Esophagus squamous epithelium (tissue), 5 donors: ENCODE measurements around the gene GALNT14. TPM values are rescaled to one million over a fixed set of nuclear protein-coding genes. Genes with fewer than 3 reads are reported as not detected.

Experiments used
- DNase-seq: peaks from one replicate; lab custom pipeline; 2025; lab: John Stamatoyannopoulos, UW
- H3K27ac ChIP-seq, 4 donors: fragments of 200-600 bp; sonication (generic); one replicate each; pipeline ENCODE4 v1.5.1; 2016 to 2019; ENCODE audit warnings: mild to moderate bottlenecking in 1 of 4
- H3K27me3 ChIP-seq, 4 donors: fragments of 200-600 bp; sonication (generic); 1 replicate in 3 of 4; 2 replicates in 1 of 4; pipeline versions ENCODE4 v1.5.1 to v1.6.0; 2017 to 2021; ENCODE audit warnings: antibody characterized with exemption in 1 of 4
- H3K36me3 ChIP-seq, 3 donors: fragments of 200-600 bp; sonication (generic); one replicate each; pipeline ENCODE4 v1.5.1; 2016 to 2019
- H3K4me1 ChIP-seq, 3 donors: fragments of 200-600 bp; sonication (generic); one replicate each; pipeline ENCODE4 v1.5.1; 2017 to 2019
- H3K4me3 ChIP-seq, 4 donors: fragments of 200-600 bp; sonication (generic); 1 replicate in 3 of 4; 2 replicates in 1 of 4; pipeline ENCODE4 v1.5.1; 2016 to 2019; ENCODE audit warnings: mild to moderate bottlenecking in 2 of 4, moderate library complexity in 1 of 4
- H3K9me3 ChIP-seq, 3 donors: fragments of 200-600 bp; sonication (generic); one replicate each; pipeline ENCODE4 v1.5.1; 2016 to 2019
- POLR2A ChIP-seq, 4 donors: fragments of 450-650 bp; IDR thresholded peaks; one replicate each; pipeline ENCODE4 v1.6.1; 2017; ENCODE audit warnings: antibody characterized with exemption in 4 of 4, mild to moderate bottlenecking in 4 of 4, moderate library complexity in 3 of 4
- WGBS, 2 donors: methylation state at CpG; one replicate each; pipeline ENCODE4 v1.1.5; 2018; 5-methylcytosine and 5-hydroxymethylcytosine counted together
- intact Hi-C: fragments of 100-400 bp; cut with DNase I; formaldehyde crosslinking; loops from one replicate; pipeline ENCODE4 v1.15.0; 2022
- total RNA-seq, 4 donors: library from RNA; depleted of rRNA; stranded (reverse); fragments of >200 nt; gene quantifications; one replicate each; pipeline ENCODE4 v1.1.0, GENCODE V29; 2016
- TF ChIP-seq, protein P1 (sequence below), 6 experiments: fragments of 450-650 bp in 4 of 6; fragments of 200-600 bp in 2 of 6; sonication (generic) in 2 of 6; IDR thresholded peaks; one replicate each; pipeline ENCODE4 v1.5.1; 2016 to 2019; ENCODE audit warnings: antibody characterized with exemption in 6 of 6, mild to moderate bottlenecking in 4 of 6, moderate library complexity in 4 of 6
- donor health status: DM: yes; HTN: yes; CAD: no.

GALNT14 gene
- total RNA-seq, 4 donors from 2014 or later: 18.6 to 29.0 (median 21.3) TPM

DNA sequence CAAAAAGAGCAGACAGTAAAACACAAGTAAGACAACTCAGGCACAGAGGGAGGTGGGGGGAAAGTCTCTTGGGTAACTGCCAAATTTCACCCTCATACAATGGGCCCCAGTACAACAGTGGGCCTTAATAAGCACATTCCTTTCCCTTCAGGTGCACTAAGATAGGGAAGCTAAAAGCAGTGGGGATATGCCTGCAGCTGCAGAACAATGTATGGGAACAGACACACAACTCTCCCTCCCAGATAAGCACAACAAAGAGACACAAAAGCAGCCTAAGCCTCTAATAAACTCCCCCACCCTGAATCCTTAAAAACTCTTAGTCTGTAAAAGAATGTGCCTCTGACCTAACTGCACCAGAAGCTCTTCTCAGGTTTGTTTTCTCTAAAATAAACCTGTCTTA is 24.5 kb downstream of the GALNT14 start:
- Histone ChIP-seq H3K4me1 (no peaks in the 10 kb centered on the region), H3K27me3 (no peaks in the 10 kb centered on the region), H3K9me3 (no peaks in the 10 kb centered on the region), H3K4me3 (no peak overlapping the region), H3K36me3 (no peaks in the 10 kb centered on the region), H3K27ac (no peak overlapping the region)
- DNase-seq: no peak
- no peak for TF ChIP-seq POLR2A (IDR thresholded peaks at IDR 0.05)
- TF ChIP-seq, protein P1, sequence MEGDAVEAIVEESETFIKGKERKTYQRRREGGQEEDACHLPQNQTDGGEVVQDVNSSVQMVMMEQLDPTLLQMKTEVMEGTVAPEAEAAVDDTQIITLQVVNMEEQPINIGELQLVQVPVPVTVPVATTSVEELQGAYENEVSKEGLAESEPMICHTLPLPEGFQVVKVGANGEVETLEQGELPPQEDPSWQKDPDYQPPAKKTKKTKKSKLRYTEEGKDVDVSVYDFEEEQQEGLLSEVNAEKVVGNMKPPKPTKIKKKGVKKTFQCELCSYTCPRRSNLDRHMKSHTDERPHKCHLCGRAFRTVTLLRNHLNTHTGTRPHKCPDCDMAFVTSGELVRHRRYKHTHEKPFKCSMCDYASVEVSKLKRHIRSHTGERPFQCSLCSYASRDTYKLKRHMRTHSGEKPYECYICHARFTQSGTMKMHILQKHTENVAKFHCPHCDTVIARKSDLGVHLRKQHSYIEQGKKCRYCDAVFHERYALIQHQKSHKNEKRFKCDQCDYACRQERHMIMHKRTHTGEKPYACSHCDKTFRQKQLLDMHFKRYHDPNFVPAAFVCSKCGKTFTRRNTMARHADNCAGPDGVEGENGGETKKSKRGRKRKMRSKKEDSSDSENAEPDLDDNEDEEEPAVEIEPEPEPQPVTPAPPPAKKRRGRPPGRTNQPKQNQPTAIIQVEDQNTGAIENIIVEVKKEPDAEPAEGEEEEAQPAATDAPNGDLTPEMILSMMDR (IDR thresholded peaks at IDR 0.05): no peak
- intact Hi-C loops: no loop called here

DNA sequence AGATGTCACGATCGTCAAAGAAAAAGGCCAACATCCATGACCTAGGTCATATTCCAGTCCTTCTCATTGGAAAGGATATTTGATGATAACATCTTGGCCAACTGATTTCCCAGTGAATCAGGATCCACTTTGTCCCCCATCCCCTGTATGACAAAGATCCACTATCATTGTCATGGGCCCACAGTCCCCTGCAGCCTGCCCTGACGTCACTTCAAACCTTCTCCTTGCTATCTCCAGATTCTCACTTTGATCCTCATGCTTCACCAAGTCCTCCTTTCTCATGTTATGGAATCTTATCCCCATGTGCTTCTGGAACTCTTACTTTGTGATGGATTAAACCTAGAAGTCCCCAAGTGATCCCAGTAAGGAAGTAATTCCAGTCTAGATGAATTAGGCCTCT is 25.7 kb downstream of the GALNT14 start:
- no peak overlapping the region for H3K27ac ChIP-seq
- no peaks in the 10 kb centered on the region for H3K27me3 ChIP-seq
- WGBS, 2 donors: 87 to 93% methylated on average over 3 of the region's 3 CpGs
- TF ChIP-seq, protein P1 (IDR thresholded peaks at IDR 0.05): no peak
- TF ChIP-seq POLR2A (IDR thresholded peaks at IDR 0.05): no peak
- no peak overlapping the region for H3K4me3 ChIP-seq
- no peaks in the 10 kb centered on the region for H3K4me1 ChIP-seq
- H3K36me3 ChIP-seq: no peaks in the 10 kb centered on the region
- DNase-seq: no peak
- intact Hi-C loops: no loop called here
- no peaks in the 10 kb centered on the region for H3K9me3 ChIP-seq

DNA sequence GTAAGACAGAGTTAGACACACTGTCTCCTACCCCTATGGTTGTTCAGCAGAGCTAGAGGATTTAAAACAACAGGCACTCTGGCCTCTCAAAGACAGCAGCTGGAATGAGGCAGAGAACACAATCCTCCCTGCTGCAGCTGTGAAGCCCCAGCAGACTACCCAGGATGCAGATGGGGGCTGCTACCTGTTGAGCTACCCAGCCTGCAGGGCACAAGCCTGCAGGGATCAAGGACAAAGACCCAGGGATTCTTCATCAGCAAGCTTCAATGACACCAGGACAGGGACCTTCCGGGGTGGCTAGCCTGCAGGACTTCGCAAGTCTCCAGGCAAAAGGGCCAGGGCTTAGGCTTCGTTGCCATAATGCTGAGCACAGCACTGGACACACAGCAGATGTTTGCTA is 27.2 kb downstream of the GALNT14 start:
- 76% methylated on average over 3 of the region's 3 CpGs; no CpG with 5 or more reads in 1 of the 2 donors for WGBS, 2 donors
- TF ChIP-seq, protein P1 (IDR thresholded peaks at IDR 0.05): no peak
- no peak for TF ChIP-seq POLR2A (IDR thresholded peaks at IDR 0.05)
- Histone ChIP-seq H3K9me3 (no peaks in the 10 kb centered on the region), H3K27me3 (no peaks in the 10 kb centered on the region), H3K4me1 (no peaks in the 10 kb centered on the region), H3K27ac (no peak overlapping the region), H3K36me3 (no peaks in the 10 kb centered on the region), H3K4me3 (no peak overlapping the region)
- no peak for DNase-seq
- intact Hi-C loops: no loop called here

DNA sequence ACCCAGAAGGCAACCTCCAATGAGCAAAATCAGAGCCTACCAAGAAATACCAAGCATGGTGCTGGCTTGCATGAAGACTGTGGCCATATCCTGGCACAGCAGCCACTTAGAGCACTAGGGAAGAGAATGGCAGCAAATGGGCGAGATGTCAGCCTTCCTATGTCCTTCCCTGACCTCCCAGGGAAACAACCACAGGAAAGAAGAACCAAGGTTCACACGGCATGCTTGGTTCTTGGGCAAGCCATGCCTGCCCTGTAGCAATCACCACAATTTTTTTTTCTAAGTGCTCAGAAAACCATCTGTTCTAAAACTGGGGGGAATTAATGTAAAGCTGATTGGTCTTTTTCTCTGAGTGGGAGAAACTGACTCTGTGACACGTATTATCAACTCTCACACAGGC is 27.8 kb downstream of the GALNT14 start:
- Histone ChIP-seq H3K4me3 (no peak overlapping the region), H3K27ac (no peak overlapping the region), H3K9me3 (no peaks in the 10 kb centered on the region), H3K27me3 (no peaks in the 10 kb centered on the region), H3K4me1 (no peaks in the 10 kb centered on the region), H3K36me3 (no peaks in the 10 kb centered on the region)
- intact Hi-C loops: no loop called here
- WGBS, 2 donors: 74 to 81% methylated on average over 3 of the region's 3 CpGs
- DNase-seq: no peak
- TF ChIP-seq POLR2A (IDR thresholded peaks at IDR 0.05): no peak

DNA sequence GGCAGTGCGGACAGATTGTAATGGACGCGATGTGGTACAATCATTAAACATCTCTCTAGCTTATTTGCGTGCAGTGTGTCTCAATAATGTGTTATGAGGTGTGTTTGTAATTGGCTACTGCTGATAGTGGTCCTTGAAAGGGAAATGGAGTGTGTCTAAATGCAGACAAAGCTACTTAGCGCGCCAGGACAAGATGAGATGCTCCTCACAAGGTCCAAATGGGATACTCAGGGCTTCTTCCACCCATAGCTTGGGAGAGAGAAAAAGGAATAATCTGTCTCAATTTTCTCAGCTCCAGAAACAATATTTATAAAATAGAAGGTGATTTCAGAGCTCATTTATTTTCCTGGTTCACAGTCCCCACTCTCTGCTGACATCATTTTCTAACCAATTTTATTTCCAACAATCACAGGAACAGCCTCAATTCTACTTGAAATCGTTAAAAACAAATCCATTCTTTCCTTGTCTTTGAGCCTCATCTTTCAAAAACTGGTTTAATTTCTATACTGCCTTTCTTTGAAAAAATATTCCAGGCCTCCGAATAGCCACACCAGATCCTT is 28.5 kb downstream of the GALNT14 start:
- H3K27ac ChIP-seq: no peak overlapping the region
- H3K9me3 ChIP-seq: no peaks in the 10 kb centered on the region
- H3K36me3 ChIP-seq: no peaks in the 10 kb centered on the region
- TF ChIP-seq, protein P1 (IDR thresholded peaks at IDR 0.05): no peak
- TF ChIP-seq POLR2A (IDR thresholded peaks at IDR 0.05): no peak
- 90 to 92% methylated on average over 8 of the region's 8 CpGs for WGBS, 2 donors
- no peaks in the 10 kb centered on the region for H3K27me3 ChIP-seq
- H3K4me3 ChIP-seq: no peak overlapping the region
- intact Hi-C loops: no loop called here
- no peaks in the 10 kb centered on the region for H3K4me1 ChIP-seq
- no peak for DNase-seq
